Endothelial cell of umbilical vein (primary cell): ENCODE measurements around the gene TICRR. TPM values are rescaled to one million over a fixed set of nuclear protein-coding genes. Genes with fewer than 3 reads are reported as not detected.

Source experiments
- BruUV-seq: library from RNA; stranded (reverse); fragments of 400-500 nt; replicated peaks from 2 replicates; lab custom pipeline; 2021; lab: Mats Ljungman, UMichigan
- CTCF ChIA-PET: fragments of 300-600, 350-600 bp; sonication (Branson Sonifier 250); formaldehyde crosslinking; loops from one replicate; lab custom pipeline; 2021; ENCODE audit warnings: antibody characterized with exemption, inconsistent platforms; lab: Charles Lee
- POLR2A ChIA-PET: fragments of 300-600, 350-600 bp; sonication (Branson Sonifier 250); formaldehyde crosslinking; loops from one replicate; lab custom pipeline; 2021; ENCODE audit warnings: antibody characterized with exemption, inconsistent platforms; lab: Charles Lee
- DNase-seq: peaks from one replicate; pipeline ENCODE4 v3.0.0-alpha.2; 2011; ENCODE audit warnings: low read depth, low spot score
- FAIRE-seq: peaks from 2 replicates; lab custom pipeline; 2011; peaks lifted over from hg19 to GRCh38; lab: Jason Lieb, UNC
- H2AFZ ChIP-seq: 2 replicates; pipeline ENCODE4 v1.6.0; 2012; ENCODE audit warnings: low read depth, low read length, control low read depth, inconsistent platforms
- H3K27ac ChIP-seq: 2 replicates; pipeline ENCODE4 v1.5.1; 2011; ENCODE audit warnings: low read depth, mild to moderate bottlenecking, control low read depth, low read length, moderate library complexity; ENCODE audit not compliant: insufficient read depth
- H3K27me3 ChIP-seq, 2 experiments: 2 replicates each; pipeline versions ENCODE4 v1.6.0 to v1.6.1; 2011; ENCODE audit warnings: low read length in 2 of 2, mixed read lengths in 1 of 2; ENCODE audit not compliant: control insufficient read depth in 2 of 2, insufficient read depth in 2 of 2
- H3K36me3 ChIP-seq, 2 experiments: 2 replicates in 1 of 2; 3 replicates in 1 of 2; pipeline ENCODE4 v1.5.1; 2011; ENCODE audit warnings: low read length in 2 of 2, mild to moderate bottlenecking in 1 of 2, moderate library complexity in 1 of 2; ENCODE audit not compliant: control insufficient read depth in 2 of 2, insufficient read depth in 2 of 2; ENCODE audit errors: extremely low read depth in 1 of 2
- H3K4me1 ChIP-seq: 3 replicates; pipeline ENCODE4 v1.5.1; 2011; ENCODE audit warnings: mild to moderate bottlenecking, low read length; ENCODE audit not compliant: control insufficient read depth, insufficient read depth; ENCODE audit errors: extremely low read depth
- H3K4me2 ChIP-seq: 2 replicates; pipeline ENCODE4 v1.6.1; 2011; ENCODE audit warnings: low read length, control low read depth, mixed read lengths; ENCODE audit not compliant: insufficient read depth
- H3K4me3 ChIP-seq, 3 experiments: fragments of 200-600 bp in 1 of 3; sonication (generic), shearing (Covaris generic) in 1 of 3; replicated peaks in 1 of 3; 2 replicates each; pipeline ENCODE4 v1.5.1; 2011 to 2016; ENCODE audit warnings: control low read depth in 3 of 3, low read length in 3 of 3, mild to moderate bottlenecking in 2 of 3, inconsistent platforms in 1 of 3, low read depth in 1 of 3, moderate library complexity in 1 of 3; ENCODE audit not compliant: insufficient read depth in 1 of 3
- H3K79me2 ChIP-seq: 2 replicates; pipeline ENCODE4 v1.6.0; 2012; ENCODE audit warnings: low read length, inconsistent platforms; ENCODE audit not compliant: control insufficient read depth, insufficient read depth
- H3K9ac ChIP-seq: replicated peaks from 2 replicates; pipeline ENCODE3; 2011; ENCODE audit warnings: low read length, control low read depth; ENCODE audit not compliant: insufficient read depth; ENCODE audit errors: extremely low read depth
- H3K9me1 ChIP-seq: replicated peaks from 3 replicates; pipeline ENCODE4 v1.6.0; 2011; ENCODE audit warnings: mild to moderate bottlenecking, low read length; ENCODE audit not compliant: control insufficient read depth, insufficient read depth; ENCODE audit errors: extremely low read depth
- H3K9me3 ChIP-seq: replicated peaks from 2 replicates; pipeline ENCODE4 v1.5.1; 2012; ENCODE audit warnings: low read length, inconsistent platforms; ENCODE audit not compliant: control insufficient read depth, insufficient read depth
- H4K20me1 ChIP-seq: replicated peaks from 2 replicates; pipeline ENCODE3; 2011; ENCODE audit warnings: mild to moderate bottlenecking, low read length; ENCODE audit not compliant: control insufficient read depth, insufficient read depth; ENCODE audit errors: extremely low read depth
- EZH2 ChIP-seq: IDR thresholded peaks from 2 replicates; pipeline ENCODE4 v1.6.1; 2012; ENCODE audit warnings: borderline replicate concordance, low read depth, mild to moderate bottlenecking, moderate library complexity, low read length, inconsistent platforms; ENCODE audit not compliant: severe bottlenecking
- FOS ChIP-seq: IDR thresholded peaks from 2 replicates; pipeline ENCODE4 v1.6.1; 2011; ENCODE audit warnings: mild to moderate bottlenecking, low read length, moderate library complexity, borderline replicate concordance; ENCODE audit not compliant: insufficient read depth
- GATA2 ChIP-seq: IDR thresholded peaks from 2 replicates; pipeline ENCODE4 v1.7.0; 2011; ENCODE audit warnings: low read depth, mild to moderate bottlenecking, moderate library complexity, mixed read lengths, low read length; ENCODE audit not compliant: insufficient read length, insufficient read depth
- JUN ChIP-seq: IDR thresholded peaks from 2 replicates; pipeline ENCODE4 v1.6.1; 2011; ENCODE audit warnings: borderline replicate concordance, low read depth; ENCODE audit not compliant: insufficient read length, insufficient read depth
- MYC ChIP-seq: IDR thresholded peaks from one replicate; pipeline ENCODE4 v1.6.1; 2011; ENCODE audit warnings: mild to moderate bottlenecking, low read depth, low read length
- POLR2A ChIP-seq: IDR thresholded peaks from 2 replicates; pipeline ENCODE4 v1.6.1; 2012; ENCODE audit warnings: low read depth, mild to moderate bottlenecking, control low read depth, low read length
- POLR2AphosphoS5 ChIP-seq: IDR thresholded peaks from 2 replicates; pipeline ENCODE4 v1.6.1; 2012; ENCODE audit warnings: low read depth, mild to moderate bottlenecking, control low read depth, low read length, moderate library complexity; ENCODE audit not compliant: insufficient read depth
- dilution Hi-C: fragments of 300-500 bp; cut with MboI; formaldehyde crosslinking; loops from one replicate; pipeline ENCODE4 v1.15.0; 2019; ENCODE audit warnings: low sequenced_read_pairs; ENCODE audit not compliant: extremely low pct_ligation_motif_present
- intact Hi-C: fragments of 100-400 bp; cut with micrococcal nuclease; formaldehyde crosslinking; loops from one replicate; pipeline ENCODE4 v1.10.0; 2022
- polyA plus RNA-seq, 4 experiments: library from polyadenylated mRNA; depleted of rRNA in 3 of 4; stranded (reverse) in 3 of 4; unstranded in 1 of 4; fragments of >200 nt; gene quantifications; 2 replicates each; pipeline versions ENCODE4 v1.2.1 to v1.2.3, GENCODE V29; 2011 to 2012; ENCODE audit warnings: missing spikeins in 1 of 4
- total RNA-seq: library from RNA; stranded (reverse); gene quantifications from 2 replicates; pipeline ENCODE4 v1.2.3, GENCODE V29; 2021
- TF ChIP-seq, protein P1 (sequence below), 2 donors: IDR thresholded peaks; 1 replicate in 1 of 2; 2 replicates in 1 of 2; pipeline ENCODE4 v1.5.1; 2011; ENCODE audit warnings: low read length in 2 of 2, mild to moderate bottlenecking in 2 of 2, moderate library complexity in 2 of 2, control low read depth in 1 of 2, inconsistent platforms in 1 of 2, low read depth in 1 of 2; ENCODE audit not compliant: insufficient read depth in 1 of 2; ENCODE audit errors: extremely low read depth in 1 of 2
- TF ChIP-seq, protein P2 (sequence below): IDR thresholded peaks from 2 replicates; pipeline ENCODE4 v1.6.1; 2011; ENCODE audit not compliant: insufficient read depth, insufficient read length

Gene TICRR
- total and polyA plus RNA-seq, 2 donors (not counting 3 experiments of a cell fraction or from before 2014, with no cell fraction given), result 4.9 to 19.4 TPM

DNA sequence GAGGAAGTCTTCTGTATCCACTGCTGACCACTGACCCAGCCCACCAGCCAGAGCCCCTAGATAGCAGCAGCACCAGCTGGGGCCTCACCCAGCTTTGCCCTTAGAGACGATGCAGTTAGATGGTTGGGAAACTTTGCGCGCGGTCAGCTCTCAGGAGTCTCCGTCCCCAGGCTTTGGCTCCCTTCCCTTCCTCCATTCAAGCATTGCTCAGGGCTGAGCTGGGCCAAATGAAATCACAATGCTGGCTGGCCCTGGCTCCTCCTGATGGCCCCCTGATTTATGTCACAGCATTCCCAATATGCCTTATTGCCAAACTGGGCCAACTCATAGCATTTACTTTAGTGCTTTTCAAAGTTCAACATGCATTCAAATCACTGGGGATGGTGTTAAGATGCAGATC is 44.3 kb upstream of the TICRR start:
- dilution Hi-C loops, result no loop called here
- Histone ChIP-seq H3K4me2 (no peak overlapping the region), H4K20me1 (no peaks in the 10 kb centered on the region), H3K9me3 (no peaks in the 10 kb centered on the region), H3K36me3 (no peaks in the 10 kb centered on the region), H3K27me3 (no peaks in the 10 kb centered on the region), H3K9me1 (no peaks in the 10 kb centered on the region), H3K79me2 (no peaks in the 10 kb centered on the region), H3K27ac (no peak overlapping the region), H3K4me1 (no peaks in the 10 kb centered on the region), H3K9ac (no peak overlapping the region), H3K4me3 (no peak overlapping the region), H2AFZ (no peak overlapping the region)
- BruUV-seq, result no TSS peak
- DNase-seq (no peak), FAIRE-seq (no peak)
- ChIA-PET CTCF (interaction anchor here (0.9 to 1.9 kb wide), 4 partner anchors 10 to 39 kb away, joined by 3 to 7 read pairs (median 4); no protein-coding TSS in a partner anchor), POLR2A (no interaction called here)
- TF ChIP-seq POLR2A (no peak), MYC (no peak), POLR2AphosphoS5 (no peak), EZH2 (no peak), JUN (no peak), GATA2 (no peak), FOS (no peak)
- TF ChIP-seq, protein P1, sequence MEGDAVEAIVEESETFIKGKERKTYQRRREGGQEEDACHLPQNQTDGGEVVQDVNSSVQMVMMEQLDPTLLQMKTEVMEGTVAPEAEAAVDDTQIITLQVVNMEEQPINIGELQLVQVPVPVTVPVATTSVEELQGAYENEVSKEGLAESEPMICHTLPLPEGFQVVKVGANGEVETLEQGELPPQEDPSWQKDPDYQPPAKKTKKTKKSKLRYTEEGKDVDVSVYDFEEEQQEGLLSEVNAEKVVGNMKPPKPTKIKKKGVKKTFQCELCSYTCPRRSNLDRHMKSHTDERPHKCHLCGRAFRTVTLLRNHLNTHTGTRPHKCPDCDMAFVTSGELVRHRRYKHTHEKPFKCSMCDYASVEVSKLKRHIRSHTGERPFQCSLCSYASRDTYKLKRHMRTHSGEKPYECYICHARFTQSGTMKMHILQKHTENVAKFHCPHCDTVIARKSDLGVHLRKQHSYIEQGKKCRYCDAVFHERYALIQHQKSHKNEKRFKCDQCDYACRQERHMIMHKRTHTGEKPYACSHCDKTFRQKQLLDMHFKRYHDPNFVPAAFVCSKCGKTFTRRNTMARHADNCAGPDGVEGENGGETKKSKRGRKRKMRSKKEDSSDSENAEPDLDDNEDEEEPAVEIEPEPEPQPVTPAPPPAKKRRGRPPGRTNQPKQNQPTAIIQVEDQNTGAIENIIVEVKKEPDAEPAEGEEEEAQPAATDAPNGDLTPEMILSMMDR (IDR thresholded peaks at IDR 0.05; ENCODE audit: extremely low read depth in 1 of 2, insufficient read depth in 1 of 2, low read depth in 1 of 2, low read length in 2 of 2), result no peak
- TF ChIP-seq, protein P2, sequence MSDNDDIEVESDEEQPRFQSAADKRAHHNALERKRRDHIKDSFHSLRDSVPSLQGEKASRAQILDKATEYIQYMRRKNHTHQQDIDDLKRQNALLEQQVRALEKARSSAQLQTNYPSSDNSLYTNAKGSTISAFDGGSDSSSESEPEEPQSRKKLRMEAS, result no peak
- intact Hi-C loops, result no loop called here
